OCI-LY7 (cell line): Measurements from ENCODE around the gene ZNF277. TPM values are rescaled to one million over a fixed set of nuclear protein-coding genes. Genes with fewer than 3 reads are reported as not detected.

Source experiments
- BruUV-seq: library from RNA; stranded (reverse); fragments of 400-500 nt; replicated peaks from 2 replicates; lab custom pipeline; 2021; lab: Mats Ljungman, UMichigan
- CTCF ChIA-PET: fragments of 300-600 bp; sonication (Branson Sonifier 250); formaldehyde crosslinking; loops from one replicate; lab custom pipeline; 2022; ENCODE audit warnings: antibody characterized with exemption; ENCODE audit not compliant: unreplicated experiment; lab: Charles Lee
- POLR2A ChIA-PET: fragments of 300-600 bp; sonication (Branson Sonifier 250); formaldehyde crosslinking; loops from one replicate; lab custom pipeline; 2022; ENCODE audit warnings: antibody characterized with exemption; lab: Charles Lee
- DNase-seq: peaks from one replicate; pipeline ENCODE4 v3.0.0-alpha.2; 2015; ENCODE audit warnings: low spot score
- H2AFZ ChIP-seq: fragments of 200-600 bp; sonication (generic), shearing (Covaris generic); 2 replicates; pipeline ENCODE4 v1.6.1; 2014; ENCODE audit warnings: mild to moderate bottlenecking, antibody characterized with exemption, low read length, moderate library complexity
- H3K27ac ChIP-seq: fragments of 200-600 bp; sonication (generic); 2 replicates; pipeline ENCODE4 v1.5.1; 2014; ENCODE audit warnings: mixed run types, low read depth, mild to moderate bottlenecking, moderate library complexity, low read length, inconsistent platforms; ENCODE audit not compliant: poor library complexity, severe bottlenecking
- H3K36me3 ChIP-seq: fragments of 200-600 bp; sonication (generic); 2 replicates; pipeline ENCODE4 v1.6.1; 2014; ENCODE audit warnings: mild to moderate bottlenecking, antibody characterized with exemption, low read length, moderate library complexity, mixed read lengths; ENCODE audit not compliant: insufficient read depth
- H3K4me1 ChIP-seq: fragments of 200-600 bp; sonication (generic); 2 replicates; pipeline ENCODE4 v1.5.1; 2014; ENCODE audit warnings: mild to moderate bottlenecking, low read length; ENCODE audit not compliant: insufficient read depth, poor library complexity, severe bottlenecking
- H3K4me2 ChIP-seq: fragments of 200-600 bp; sonication (generic); 2 replicates; pipeline ENCODE4 v1.6.1; 2014; ENCODE audit warnings: mild to moderate bottlenecking, low read length
- H3K4me3 ChIP-seq: fragments of 200-600 bp; sonication (generic); 2 replicates; pipeline ENCODE4 v1.5.1; 2014; ENCODE audit warnings: mild to moderate bottlenecking, low read depth, low read length; ENCODE audit not compliant: poor library complexity, severe bottlenecking
- H3K79me2 ChIP-seq: fragments of 200-600 bp; sonication (generic); 2 replicates; pipeline ENCODE4 v1.6.1; 2016; ENCODE audit warnings: low read depth, mild to moderate bottlenecking, low read length, moderate library complexity, mixed read lengths; ENCODE audit not compliant: insufficient read depth
- H3K9me2 ChIP-seq: fragments of 200-600 bp; sonication (generic); 2 replicates; pipeline ENCODE4 v1.6.1; 2016; ENCODE audit warnings: mild to moderate bottlenecking, low read length, mixed read lengths; ENCODE audit not compliant: insufficient read depth
- H3K9me3 ChIP-seq: fragments of 200-600 bp; sonication (generic); 2 replicates; pipeline ENCODE4 v1.6.1; 2014; ENCODE audit warnings: mild to moderate bottlenecking, mixed run types, low read length, mixed read lengths
- H4K20me1 ChIP-seq: fragments of 200-600 bp; sonication (generic); 2 replicates; pipeline ENCODE4 v1.6.1; 2014; ENCODE audit warnings: mild to moderate bottlenecking, antibody characterized with exemption, low read length, moderate library complexity, mixed read lengths; ENCODE audit not compliant: insufficient read depth
- EZH2phosphoT487 ChIP-seq: fragments of 200-600 bp; sonication (generic); IDR thresholded peaks from 2 replicates; pipeline ENCODE4 v1.6.1; 2018; ENCODE audit warnings: low read depth, borderline replicate concordance, mild to moderate bottlenecking, mixed run types, antibody characterized with exemption, low read length, moderate library complexity, mixed read lengths
- intact Hi-C: fragments of 100-400 bp; cut with micrococcal nuclease; formaldehyde crosslinking; loops from one replicate; pipeline ENCODE4 v1.10.0; 2022; ENCODE audit not compliant: unreplicated experiment
- total RNA-seq, 2 experiments: library from RNA; depleted of rRNA in 1 of 2; stranded (reverse); fragments of >200 nt in 1 of 2; shearing (Covaris generic) in 1 of 2; gene quantifications; 2 replicates each; pipeline ENCODE4 v1.2.3, GENCODE V29; 2014 to 2022
- TF ChIP-seq, protein P1 (sequence below): fragments of 200-600 bp; sonication (generic); conservative IDR thresholded peaks from 2 replicates; pipeline ENCODE4 v1.5.1; 2014; ENCODE audit warnings: mild to moderate bottlenecking, antibody characterized with exemption, low read length, moderate library complexity, mixed read lengths

ZNF277 gene
- total RNA-seq, 2 experiments from 2014 or later = 18.1 to 20.5 TPM

DNA sequence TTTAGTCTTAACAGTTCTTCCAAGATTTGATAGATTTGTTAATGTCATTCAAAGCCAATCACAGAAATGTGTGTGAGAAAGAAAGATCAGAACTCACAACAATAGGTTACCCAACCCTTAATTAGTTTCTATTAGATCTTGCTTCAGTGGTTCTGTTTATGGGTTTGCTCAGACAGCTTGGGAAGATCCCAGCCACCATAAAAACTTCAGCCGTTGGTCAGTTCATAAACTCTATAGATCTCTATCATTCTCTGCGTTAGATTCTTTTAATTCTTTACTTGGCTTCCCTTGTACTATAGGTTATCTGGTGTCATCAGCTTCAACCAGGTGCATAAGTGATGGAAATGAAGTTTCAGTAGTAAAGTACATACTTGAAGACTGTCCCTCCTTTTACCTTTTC, 54.4 kb downstream of the ZNF277 start:
- no peak for DNase-seq
- ChIA-PET POLR2A (interaction anchor here (0.5 to 0.8 kb wide), 2 partner anchors 50 to 491 kb away, joined by 3 read pairs; no protein-coding TSS in a partner anchor), CTCF (no interaction called here)
- H3K79me2 ChIP-seq = no peaks in the 10 kb centered on the region
- TF ChIP-seq EZH2phosphoT487 = no peak
- TF ChIP-seq, protein P1, sequence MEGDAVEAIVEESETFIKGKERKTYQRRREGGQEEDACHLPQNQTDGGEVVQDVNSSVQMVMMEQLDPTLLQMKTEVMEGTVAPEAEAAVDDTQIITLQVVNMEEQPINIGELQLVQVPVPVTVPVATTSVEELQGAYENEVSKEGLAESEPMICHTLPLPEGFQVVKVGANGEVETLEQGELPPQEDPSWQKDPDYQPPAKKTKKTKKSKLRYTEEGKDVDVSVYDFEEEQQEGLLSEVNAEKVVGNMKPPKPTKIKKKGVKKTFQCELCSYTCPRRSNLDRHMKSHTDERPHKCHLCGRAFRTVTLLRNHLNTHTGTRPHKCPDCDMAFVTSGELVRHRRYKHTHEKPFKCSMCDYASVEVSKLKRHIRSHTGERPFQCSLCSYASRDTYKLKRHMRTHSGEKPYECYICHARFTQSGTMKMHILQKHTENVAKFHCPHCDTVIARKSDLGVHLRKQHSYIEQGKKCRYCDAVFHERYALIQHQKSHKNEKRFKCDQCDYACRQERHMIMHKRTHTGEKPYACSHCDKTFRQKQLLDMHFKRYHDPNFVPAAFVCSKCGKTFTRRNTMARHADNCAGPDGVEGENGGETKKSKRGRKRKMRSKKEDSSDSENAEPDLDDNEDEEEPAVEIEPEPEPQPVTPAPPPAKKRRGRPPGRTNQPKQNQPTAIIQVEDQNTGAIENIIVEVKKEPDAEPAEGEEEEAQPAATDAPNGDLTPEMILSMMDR = no peak
- no peaks in the 10 kb centered on the region for H3K9me3 ChIP-seq
- no peaks in the 10 kb centered on the region for H3K36me3 ChIP-seq
- H3K27ac ChIP-seq = no peak overlapping the region
- BruUV-seq = no TSS peak
- H3K9me2 ChIP-seq = no peaks in the 10 kb centered on the region
- H4K20me1 ChIP-seq = peaks cover 6% of the 10 kb centered on the region; the same call in 1 of the 2 replicates
- H3K4me3 ChIP-seq = no peak overlapping the region
- H3K4me1 ChIP-seq = no peaks in the 10 kb centered on the region
- H3K4me2 ChIP-seq = no peak overlapping the region
- intact Hi-C loops = no loop called here
- H2AFZ ChIP-seq = no peak overlapping the region

DNA sequence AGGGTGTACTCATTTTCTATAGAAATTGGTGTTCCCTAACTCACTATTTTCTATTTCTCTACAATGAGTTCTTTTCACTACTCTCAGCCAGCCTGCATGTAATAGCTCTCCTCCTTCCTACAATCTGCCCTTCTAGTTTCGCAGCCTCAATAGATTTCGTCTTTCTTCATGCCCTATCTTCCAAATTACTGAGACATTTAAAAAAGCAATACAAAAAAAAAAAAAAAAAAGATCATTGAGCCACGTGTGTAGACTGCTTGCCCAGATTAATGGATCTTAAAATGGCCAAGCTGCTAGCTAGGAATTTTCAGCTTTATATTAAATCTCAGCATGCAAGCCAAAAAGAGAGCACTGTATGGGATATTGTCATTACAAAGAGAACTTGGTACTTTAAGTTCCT, 55.5 kb downstream of the ZNF277 start:
- TF ChIP-seq, protein P1 = no peak
- TF ChIP-seq EZH2phosphoT487 = no peak
- no peaks in the 10 kb centered on the region for H3K9me2 ChIP-seq
- H3K36me3 ChIP-seq = no peaks in the 10 kb centered on the region
- H4K20me1 ChIP-seq = peaks cover 6% of the 10 kb centered on the region; the same call in 1 of the 2 replicates
- no TSS peak for BruUV-seq
- H3K4me3 ChIP-seq = no peak overlapping the region
- POLR2A ChIA-PET = interaction anchor here (0.6 to 0.8 kb wide), 4 partner anchors 23 to 773 kb away, joined by 3 to 4 read pairs (median 3); no protein-coding TSS in a partner anchor
- H3K9me3 ChIP-seq = no peaks in the 10 kb centered on the region
- H3K4me1 ChIP-seq = no peaks in the 10 kb centered on the region
- H2AFZ ChIP-seq = no peak overlapping the region
- H3K4me2 ChIP-seq = no peak overlapping the region
- H3K79me2 ChIP-seq = no peaks in the 10 kb centered on the region
- intact Hi-C loops = no loop called here
- no peak overlapping the region for H3K27ac ChIP-seq
- DNase-seq = no peak
- CTCF ChIA-PET = no interaction called here

DNA sequence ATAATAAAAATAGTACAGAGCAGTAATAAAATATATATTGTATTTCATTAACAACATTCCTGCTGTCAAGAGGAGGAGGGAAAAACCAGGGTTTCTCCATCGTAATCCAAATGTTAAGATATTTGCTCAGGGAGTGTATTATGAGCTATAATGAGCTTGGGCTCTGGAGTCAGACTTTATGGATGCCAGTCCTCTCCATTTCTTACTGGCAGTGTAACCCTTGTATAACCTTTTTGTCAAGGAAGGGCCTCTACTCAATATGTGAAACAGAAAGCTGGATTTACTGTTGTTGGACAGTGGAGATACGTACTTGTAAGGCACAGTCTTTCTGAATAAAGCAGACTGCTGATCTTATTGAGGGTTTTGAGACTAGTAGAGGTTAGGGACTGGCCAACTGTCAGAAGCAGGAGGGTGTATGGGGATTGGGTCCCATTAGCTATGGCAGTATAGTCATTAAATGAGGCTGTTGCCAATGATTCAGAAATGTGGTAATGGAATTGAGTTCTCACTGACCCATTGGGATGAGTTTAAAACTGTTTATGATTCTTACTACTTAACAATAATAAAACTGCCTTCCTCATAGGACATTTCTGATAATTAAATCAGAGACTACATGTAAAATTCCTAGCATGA, 56.5 kb downstream of the ZNF277 start:
- Histone ChIP-seq H3K9me2 (no peaks in the 10 kb centered on the region), H3K79me2 (no peaks in the 10 kb centered on the region), H2AFZ (no peak overlapping the region), H3K4me1 (no peaks in the 10 kb centered on the region), H3K9me3 (no peaks in the 10 kb centered on the region), H3K36me3 (no peaks in the 10 kb centered on the region), H4K20me1 (peaks cover 6% of the 10 kb centered on the region; the same call in 1 of the 2 replicates), H3K27ac (no peak overlapping the region), H3K4me2 (no peak overlapping the region), H3K4me3 (no peak overlapping the region)
- intact Hi-C loops = no loop called here
- ChIA-PET CTCF (no interaction called here), POLR2A (interaction anchor here (0.6 kb wide), 1 partner anchor 111 kb away, joined by 3 read pairs; no protein-coding TSS in a partner anchor)
- TF ChIP-seq, protein P1 = no peak
- TF ChIP-seq EZH2phosphoT487 = no peak
- no peak for DNase-seq
- no TSS peak for BruUV-seq
